NT2/D1 (cell line): ENCODE results near the gene BRMS1.

Source experiments
- SUZ12 ChIP-seq: IDR thresholded peaks from 2 replicates; pipeline ENCODE4 v1.6.1; 2011; ENCODE audit not compliant: insufficient read length, insufficient read depth; ENCODE audit errors: extremely low read depth
- YY1 ChIP-seq: IDR thresholded peaks from 2 replicates; pipeline ENCODE4 v1.6.1; 2011; ENCODE audit not compliant: insufficient read length, insufficient read depth
- ZNF274 ChIP-seq: IDR thresholded peaks from 2 replicates; pipeline ENCODE4 v1.6.1; 2011; ENCODE audit warnings: mild to moderate bottlenecking, low read depth, low read length

GRCh38 chr11:66373265-66373664, 28.4 kb upstream of the BRMS1 start:
- TF ChIP-seq ZNF274 (no peak), SUZ12 (no peak), YY1 (no peak)
